Epithelial cell of esophagus (primary cell): ENCODE results near the gene C11orf21.

Source experiments
- DNase-seq: peaks from one replicate; pipeline ENCODE4 v3.0.0; 2010; ENCODE audit warnings: low read depth
- H3K4me3 ChIP-seq: 2 replicates; pipeline ENCODE4 v1.5.1; 2011; ENCODE audit warnings: mild to moderate bottlenecking, low read length, control low read depth
- TF ChIP-seq, protein P1 (sequence below): IDR thresholded peaks from 2 replicates; pipeline ENCODE4 v1.5.1; 2011; ENCODE audit warnings: low read depth, mild to moderate bottlenecking, low read length, control low read depth, inconsistent platforms; ENCODE audit not compliant: insufficient read depth; ENCODE audit errors: missing control alignments

C11orf21 gene

DNA sequence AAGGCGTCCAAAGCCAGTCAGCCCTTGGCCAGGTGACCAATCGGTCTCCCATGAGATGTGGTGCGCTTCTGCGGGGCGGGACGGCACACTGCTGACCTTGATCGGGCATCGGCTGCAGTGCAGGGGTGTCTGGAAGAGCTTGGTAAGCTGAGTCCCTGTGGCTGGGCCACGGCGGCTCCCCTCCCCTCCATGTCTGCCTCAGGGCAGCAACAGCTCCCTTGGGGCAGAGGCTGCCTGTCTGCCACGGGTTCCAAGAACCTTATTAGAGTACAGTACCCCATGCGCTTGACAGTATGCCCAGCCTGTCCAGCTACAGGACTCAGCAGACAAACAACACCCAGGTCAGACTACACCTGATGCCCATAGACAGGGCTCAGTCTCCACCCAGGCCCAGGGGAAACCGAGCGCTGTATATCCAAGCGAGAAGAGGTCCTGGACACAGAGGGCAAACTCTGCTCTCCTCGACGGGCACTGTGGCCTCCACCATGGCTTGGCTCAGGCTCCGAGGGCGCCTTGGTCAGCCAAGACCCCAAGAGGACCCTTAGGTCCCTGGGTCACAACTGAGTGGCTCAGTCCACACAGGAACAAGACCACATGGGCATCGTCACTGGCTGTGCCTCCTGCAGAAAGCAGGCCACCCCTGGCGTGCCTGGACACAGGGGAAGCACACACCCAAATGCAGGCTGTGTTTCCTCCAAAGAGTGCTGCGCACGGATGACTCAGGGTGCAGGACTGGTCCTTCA, 19.0 kb upstream of the C11orf21 start:
- no peak overlapping the region for H3K4me3 ChIP-seq
- DNase-seq: no peak
- TF ChIP-seq, protein P1, sequence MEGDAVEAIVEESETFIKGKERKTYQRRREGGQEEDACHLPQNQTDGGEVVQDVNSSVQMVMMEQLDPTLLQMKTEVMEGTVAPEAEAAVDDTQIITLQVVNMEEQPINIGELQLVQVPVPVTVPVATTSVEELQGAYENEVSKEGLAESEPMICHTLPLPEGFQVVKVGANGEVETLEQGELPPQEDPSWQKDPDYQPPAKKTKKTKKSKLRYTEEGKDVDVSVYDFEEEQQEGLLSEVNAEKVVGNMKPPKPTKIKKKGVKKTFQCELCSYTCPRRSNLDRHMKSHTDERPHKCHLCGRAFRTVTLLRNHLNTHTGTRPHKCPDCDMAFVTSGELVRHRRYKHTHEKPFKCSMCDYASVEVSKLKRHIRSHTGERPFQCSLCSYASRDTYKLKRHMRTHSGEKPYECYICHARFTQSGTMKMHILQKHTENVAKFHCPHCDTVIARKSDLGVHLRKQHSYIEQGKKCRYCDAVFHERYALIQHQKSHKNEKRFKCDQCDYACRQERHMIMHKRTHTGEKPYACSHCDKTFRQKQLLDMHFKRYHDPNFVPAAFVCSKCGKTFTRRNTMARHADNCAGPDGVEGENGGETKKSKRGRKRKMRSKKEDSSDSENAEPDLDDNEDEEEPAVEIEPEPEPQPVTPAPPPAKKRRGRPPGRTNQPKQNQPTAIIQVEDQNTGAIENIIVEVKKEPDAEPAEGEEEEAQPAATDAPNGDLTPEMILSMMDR: no peak

DNA sequence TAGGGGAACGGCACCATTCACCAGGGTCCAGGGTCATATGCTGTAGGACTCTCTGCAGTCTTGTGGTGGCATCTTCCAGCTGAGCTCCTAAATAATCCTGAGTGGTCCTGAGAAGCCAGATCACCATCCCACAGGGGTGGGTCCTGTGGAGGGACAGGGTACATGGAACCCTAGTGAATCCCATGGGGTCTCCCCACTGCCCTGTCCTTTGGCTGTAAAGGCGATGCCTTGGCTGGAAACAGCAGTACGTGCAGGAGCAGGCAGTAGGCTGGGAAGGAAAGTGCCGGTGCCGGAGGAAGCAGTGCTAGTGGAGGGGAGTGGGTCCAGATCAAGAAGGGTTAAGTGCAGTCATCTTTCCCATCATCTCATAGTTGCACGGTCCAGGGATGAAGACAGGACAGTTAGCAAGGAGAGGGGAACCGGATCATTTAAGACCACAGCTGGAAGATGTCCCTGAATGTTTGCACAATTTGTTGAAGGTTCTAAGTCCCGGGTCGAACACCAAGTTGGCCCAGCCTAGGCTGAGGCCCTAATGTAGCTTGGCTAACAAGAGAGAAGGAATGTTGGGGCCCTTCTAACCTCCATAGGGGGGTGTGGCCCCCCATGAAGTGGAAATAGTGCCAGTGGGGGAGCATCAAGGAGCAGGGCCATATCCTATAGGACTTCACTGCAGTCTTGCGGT, 18.2 kb upstream of the C11orf21 start:
- TF ChIP-seq, protein P1: no peak

DNA sequence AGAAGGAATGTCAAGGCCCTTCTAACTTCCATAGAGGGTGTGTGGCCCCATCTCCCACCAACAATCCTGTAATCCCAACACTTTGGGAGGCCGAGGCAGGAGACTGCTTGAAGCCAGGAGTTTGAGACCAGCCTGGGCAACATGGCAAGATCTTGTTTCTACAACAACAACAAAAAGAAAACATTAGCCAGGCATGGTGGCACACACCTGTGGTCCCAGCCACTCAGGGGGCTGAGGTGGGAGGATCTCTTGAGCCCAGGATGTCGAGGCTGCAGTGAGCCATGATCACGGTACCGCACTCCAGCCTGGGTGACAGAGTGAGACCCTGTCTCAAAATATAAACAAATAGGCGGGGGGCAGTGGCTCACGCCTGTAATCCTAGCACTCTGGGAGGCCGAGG, 17.0 kb upstream of the C11orf21 start:
- TF ChIP-seq, protein P1: no peak
- DNase-seq: no peak
- H3K4me3 ChIP-seq: no peak overlapping the region

More for the DNA sequence above, 18.2 kb upstream of the C11orf21 start:
- H3K4me3 ChIP-seq: no peak overlapping the region
- no peak for DNase-seq

DNA sequence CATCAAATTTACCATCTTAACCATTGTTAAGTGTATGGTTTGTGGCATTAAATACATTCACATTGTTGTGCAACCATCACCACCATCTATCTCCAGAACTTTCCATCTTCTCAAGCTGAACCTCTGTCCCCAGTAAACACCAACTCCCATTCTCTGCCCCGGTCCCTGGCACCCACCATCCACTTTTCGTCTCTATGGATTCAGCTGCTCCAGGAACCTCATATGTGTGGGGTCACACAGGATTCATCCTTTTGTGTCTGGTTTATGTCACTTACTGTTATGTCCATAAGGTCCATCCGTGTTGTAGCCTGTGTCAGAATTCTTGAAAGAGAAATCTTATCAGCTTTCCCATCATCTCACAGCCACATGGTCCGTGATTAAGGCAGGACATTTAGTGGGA, 16.4 kb upstream of the C11orf21 start:
- no peak for DNase-seq
- H3K4me3 ChIP-seq: no peak overlapping the region
- TF ChIP-seq, protein P1: no peak

DNA sequence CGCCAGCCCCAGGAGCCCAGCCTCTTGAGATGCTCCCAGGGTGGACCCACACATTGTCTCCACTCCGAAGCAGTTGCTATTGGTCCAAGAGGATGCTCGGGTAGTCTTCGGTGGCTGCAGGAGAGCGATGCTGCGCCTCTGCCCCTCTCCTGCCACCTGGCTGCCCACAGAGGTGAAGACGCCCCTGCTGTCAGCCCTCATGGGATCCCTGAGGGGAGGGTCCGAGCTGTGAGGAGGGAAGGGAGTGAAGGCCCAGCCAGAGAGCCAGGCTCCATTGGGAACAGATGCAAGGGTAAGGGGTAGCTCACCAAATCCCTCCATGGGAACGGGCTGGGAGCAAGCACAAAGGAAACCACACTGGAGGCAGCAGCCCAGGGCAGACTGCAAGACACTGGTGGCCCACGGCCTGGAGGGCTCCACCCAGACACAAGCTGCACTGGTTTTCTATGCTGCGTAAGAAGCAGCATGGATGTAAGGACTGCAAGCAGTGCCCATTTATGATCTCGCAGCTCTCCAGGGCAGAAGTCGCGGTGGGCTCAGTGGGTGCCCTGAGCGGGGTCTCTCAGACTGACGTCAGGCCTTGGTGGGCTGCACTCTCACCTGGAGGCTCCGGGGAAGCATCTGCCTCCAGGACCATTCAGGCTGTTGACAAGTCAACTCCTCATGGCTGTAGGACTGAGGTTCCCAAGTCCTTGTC, 15.8 kb upstream of the C11orf21 start:
- DNase-seq: no peak
- TF ChIP-seq, protein P1: no peak
- H3K4me3 ChIP-seq: no peak overlapping the region

DNA sequence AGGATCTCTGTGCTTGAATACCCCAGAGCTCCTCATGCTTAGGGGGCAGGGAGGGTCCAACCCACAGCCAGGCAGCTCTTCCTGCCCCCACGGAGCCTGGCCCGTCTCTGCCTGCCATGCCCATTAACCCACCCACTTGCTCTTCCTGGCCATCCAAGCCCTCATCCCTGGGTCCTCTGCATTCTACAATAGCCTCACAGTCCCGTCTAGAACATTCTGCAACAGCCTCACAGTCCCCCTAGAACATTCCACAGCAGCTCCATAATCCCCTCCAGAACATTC, 15.2 kb upstream of the C11orf21 start:
- no peak overlapping the region for H3K4me3 ChIP-seq
- DNase-seq: no peak
- TF ChIP-seq, protein P1: no peak
